Uterus (tissue), 2 donors: ENCODE results near the gene ACSM5.

ENCODE experiments used
- CTCF ChIP-seq, 4 experiments: fragments of 200-600 bp in 2 of 4; fragments of 450-650 bp in 2 of 4; sonication (generic) in 2 of 4; IDR thresholded peaks; one replicate each; pipeline ENCODE4 v1.5.1; 2016 to 2019; ENCODE audit warnings: antibody characterized with exemption in 4 of 4, mild to moderate bottlenecking in 2 of 4, moderate library complexity in 1 of 4
- POLR2A ChIP-seq, 2 donors: fragments of 450-650 bp; IDR thresholded peaks; one replicate each; pipeline ENCODE4 v1.6.1; 2016; ENCODE audit warnings: antibody characterized with exemption in 2 of 2, mild to moderate bottlenecking in 1 of 2, moderate library complexity in 1 of 2

DNA sequence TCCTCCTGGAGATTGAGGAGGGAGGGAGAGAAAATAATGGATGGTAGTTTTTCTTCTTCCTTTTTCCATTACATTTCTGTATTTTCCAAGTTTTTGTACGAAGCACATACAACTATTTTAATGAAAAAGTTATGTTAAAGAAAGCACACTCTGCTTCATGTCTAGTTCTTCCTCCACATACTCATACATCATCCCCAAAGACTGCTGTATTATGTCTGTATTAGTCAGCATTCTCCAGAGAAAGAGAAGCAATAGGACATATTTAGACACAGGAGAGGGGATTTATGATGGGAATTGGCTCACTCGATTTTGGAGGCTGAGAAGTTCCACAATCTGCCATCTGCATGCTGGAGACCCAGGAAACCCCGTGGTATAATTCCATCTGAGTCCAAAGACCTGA lies 31.9 kb downstream of the ACSM5 start:
- no peak for TF ChIP-seq CTCF (IDR thresholded peaks at IDR 0.05)
- no peak for TF ChIP-seq POLR2A (IDR thresholded peaks at IDR 0.05)
